HepG2 (cell line): Measurements from ENCODE around the gene RRBP1. TPM values are rescaled to one million over a fixed set of nuclear protein-coding genes. Genes with fewer than 3 reads are reported as not detected.
A peak's percentile ranks its signal among the peaks of the same experiment; 100 is the strongest.

Source experiments
- AGO2 ChIP-seq: fragments of 200-400 bp; formaldehyde crosslinking; optimal IDR thresholded peaks from 2 replicates; pipeline ENCODE3; 2017; ENCODE audit warnings: mild to moderate bottlenecking, low read depth, low read length, moderate library complexity
- FOXJ3 ChIP-seq: sonication (generic); formaldehyde crosslinking; IDR thresholded peaks from 2 replicates; pipeline ENCODE4 v1.4.0; 2020; ENCODE audit warnings: missing genetic modification reagents, mild to moderate bottlenecking, borderline replicate concordance
- NFE2L1 ChIP-seq: sonication (generic); formaldehyde crosslinking; IDR thresholded peaks from 2 replicates; pipeline ENCODE4 v1.4.0; 2020; ENCODE audit warnings: missing genetic modification reagents, mild to moderate bottlenecking, borderline replicate concordance
- POLR2AphosphoS2 ChIP-seq: IDR thresholded peaks from 2 replicates; pipeline ENCODE4 v1.6.1; 2011; ENCODE audit warnings: low read depth, low read length, improper control_type of control experiment
- PTBP1 ChIP-seq: fragments of 200-400 bp; formaldehyde crosslinking; IDR thresholded peaks from 2 replicates; pipeline ENCODE4 v1.6.1; 2018; ENCODE audit warnings: low read length, low read depth; ENCODE audit not compliant: poor library complexity, severe bottlenecking
- RAD21 ChIP-seq: fragments of 450-650 bp; formaldehyde crosslinking; IDR thresholded peaks from 2 replicates; pipeline ENCODE4 v1.5.0; 2020; ENCODE audit warnings: mild to moderate bottlenecking
- RBM39 ChIP-seq: fragments of 200-400 bp; formaldehyde crosslinking; IDR thresholded peaks from one replicate; pipeline ENCODE4 v1.6.1; 2018; ENCODE audit warnings: antibody characterized with exemption, mild to moderate bottlenecking, low read depth, low read length; ENCODE audit not compliant: poor library complexity, severe bottlenecking
- SETDB1 ChIP-seq: sonication (generic); formaldehyde crosslinking; IDR thresholded peaks from 2 replicates; pipeline ENCODE4 v1.5.1; 2020; ENCODE audit warnings: missing genetic modification reagents, mild to moderate bottlenecking, borderline replicate concordance
- ZNF263 ChIP-seq: sonication (generic); formaldehyde crosslinking; IDR thresholded peaks from 2 replicates; pipeline ENCODE4 v1.4.0; 2020; ENCODE audit warnings: missing genetic modification reagents
- ZNF788 ChIP-seq: sonication (generic); formaldehyde crosslinking; IDR thresholded peaks from 2 replicates; pipeline ENCODE4 v1.5.0; 2020; ENCODE audit warnings: mild to moderate bottlenecking, missing genetic modification reagents, borderline replicate concordance
- ZNF839 ChIP-seq: sonication (generic); formaldehyde crosslinking; IDR thresholded peaks from 2 replicates; pipeline ENCODE4 v1.4.0; 2020; ENCODE audit warnings: missing genetic modification reagents, mild to moderate bottlenecking, borderline replicate concordance
- polyA plus RNA-seq, 8 experiments: library from polyadenylated mRNA; depleted of rRNA in 3 of 8; stranded (reverse) in 7 of 8; unstranded in 1 of 8; fragments of >200 nt; fragmentation: Illumina TruSeq in 4 of 8; extraction: Trizol in 4 of 8; gene quantifications; 2 replicates each; pipeline versions ENCODE4 v1.2.1 to v1.2.3, GENCODE V29; 2011 to 2016; ENCODE audit warnings: low read depth in 4 of 8, missing spikeins in 1 of 8, mixed read lengths in 1 of 8; ENCODE audit not compliant: insufficient read depth in 1 of 8
- total RNA-seq, 5 experiments: library from RNA; depleted of rRNA; stranded (reverse); fragments of >200 nt; fragmentation: Illumina TruSeq; extraction: Trizol; gene quantifications; 2 replicates each; pipeline ENCODE4 v1.2.3, GENCODE V29; 2016; ENCODE audit warnings: low read depth in 1 of 5
- TF ChIP-seq, protein P1 (sequence below): fragments of 450-650 bp; IDR thresholded peaks from 2 replicates; pipeline ENCODE4 v1.6.1; 2016
- TF ChIP-seq, protein P2 (sequence below): sonication (generic); formaldehyde crosslinking; IDR thresholded peaks from 2 replicates; pipeline ENCODE4 v1.4.0; 2020; ENCODE audit warnings: mild to moderate bottlenecking, missing genetic modification reagents
- TF ChIP-seq, protein P3 (sequence below): sonication (generic); formaldehyde crosslinking; IDR thresholded peaks from 2 replicates; pipeline ENCODE4 v1.5.0; 2020; ENCODE audit warnings: mild to moderate bottlenecking, missing genetic modification reagents, moderate library complexity
- TF ChIP-seq, protein P4 (sequence below), 2 experiments: sonication (generic) in 1 of 2; formaldehyde crosslinking in 1 of 2; IDR thresholded peaks; 2 replicates each; pipeline versions ENCODE4 v1.6.1 to v1.9.0; 2014 to 2022; ENCODE audit warnings: antibody characterized with exemption in 1 of 2, borderline replicate concordance in 1 of 2, inconsistent platforms in 1 of 2, low read depth in 1 of 2, missing genetic modification reagents in 1 of 2

RRBP1 gene
- total and polyA plus RNA-seq, 2 of the 13 experiments (the other 11 are each of a cell fraction or from before 2014, with no cell fraction given) = 150 to 222 TPM

DNA sequence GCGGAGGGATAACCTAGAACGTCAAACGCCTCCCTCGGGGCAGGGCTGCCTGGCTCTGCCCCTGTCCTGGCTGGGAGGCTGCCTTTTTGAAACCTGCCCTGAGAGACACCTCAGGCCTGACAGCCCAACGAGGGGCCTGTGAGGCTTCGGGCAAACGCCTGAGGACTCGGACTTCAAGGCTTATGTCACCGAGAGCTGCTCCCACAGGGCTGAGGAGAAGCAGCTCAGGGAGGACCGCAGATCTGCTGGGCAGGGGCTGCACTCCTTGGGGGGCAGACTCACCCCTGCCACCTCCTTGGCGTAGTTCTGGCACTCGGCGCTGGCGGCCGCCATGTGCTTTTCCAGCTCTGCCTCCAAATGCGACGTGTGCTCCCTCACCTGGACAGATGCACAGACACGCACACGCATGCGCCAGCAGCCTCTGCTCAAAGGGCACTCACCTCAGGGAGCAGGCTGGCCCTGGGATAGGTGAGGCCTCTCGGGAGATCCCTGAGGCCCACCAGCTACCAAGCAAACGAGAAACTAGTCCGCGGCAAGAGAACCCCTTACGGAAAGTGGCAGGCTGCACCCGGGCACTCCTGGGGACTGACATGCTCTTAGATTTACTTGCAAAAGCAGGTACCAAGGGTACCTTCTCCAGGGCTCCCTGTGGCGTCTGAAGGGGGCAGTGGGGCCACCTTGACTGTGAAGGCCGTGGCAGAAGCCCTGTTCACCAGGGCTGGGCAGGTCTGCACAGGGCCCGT is 62.5 kb downstream of the RRBP1 start (continued):
- TF ChIP-seq POLR2AphosphoS2 = 0 out of 2 replicates have a peak, but pooled peaks have one; percentile 22
- TF ChIP-seq SETDB1 (CRISPR knock-in tag) = no peak
- TF ChIP-seq, protein P1, sequence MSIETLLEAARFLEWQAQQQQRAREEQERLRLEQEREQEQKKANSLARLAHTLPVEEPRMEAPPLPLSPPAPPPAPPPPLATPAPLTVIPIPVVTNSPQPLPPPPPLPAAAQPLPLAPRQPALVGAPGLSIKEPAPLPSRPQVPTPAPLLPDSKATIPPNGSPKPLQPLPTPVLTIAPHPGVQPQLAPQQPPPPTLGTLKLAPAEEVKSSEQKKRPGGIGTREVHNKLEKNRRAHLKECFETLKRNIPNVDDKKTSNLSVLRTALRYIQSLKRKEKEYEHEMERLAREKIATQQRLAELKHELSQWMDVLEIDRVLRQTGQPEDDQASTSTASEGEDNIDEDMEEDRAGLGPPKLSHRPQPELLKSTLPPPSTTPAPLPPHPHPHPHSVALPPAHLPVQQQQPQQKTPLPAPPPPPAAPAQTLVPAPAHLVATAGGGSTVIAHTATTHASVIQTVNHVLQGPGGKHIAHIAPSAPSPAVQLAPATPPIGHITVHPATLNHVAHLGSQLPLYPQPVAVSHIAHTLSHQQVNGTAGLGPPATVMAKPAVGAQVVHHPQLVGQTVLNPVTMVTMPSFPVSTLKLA = peak; percentile 85
- TF ChIP-seq, protein P2, sequence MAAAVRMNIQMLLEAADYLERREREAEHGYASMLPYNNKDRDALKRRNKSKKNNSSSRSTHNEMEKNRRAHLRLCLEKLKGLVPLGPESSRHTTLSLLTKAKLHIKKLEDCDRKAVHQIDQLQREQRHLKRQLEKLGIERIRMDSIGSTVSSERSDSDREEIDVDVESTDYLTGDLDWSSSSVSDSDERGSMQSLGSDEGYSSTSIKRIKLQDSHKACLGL = peak; percentile 25; the same call in 1 of the 2 replicates
- TF ChIP-seq ZNF788 (CRISPR knock-in tag) = no peak
- peak; percentile 97 for TF ChIP-seq AGO2
- TF ChIP-seq FOXJ3 (CRISPR knock-in tag) = no peak
- TF ChIP-seq ZNF839 (CRISPR knock-in tag) = 0 out of 2 replicates have a peak, but pooled peaks have one; percentile 48
- TF ChIP-seq ZNF263 (CRISPR knock-in tag) = peak; percentile 43; the same call in 1 of the 2 replicates
- no peak for TF ChIP-seq PTBP1
- TF ChIP-seq NFE2L1 (CRISPR knock-in tag) = no peak
- TF ChIP-seq, protein P3, sequence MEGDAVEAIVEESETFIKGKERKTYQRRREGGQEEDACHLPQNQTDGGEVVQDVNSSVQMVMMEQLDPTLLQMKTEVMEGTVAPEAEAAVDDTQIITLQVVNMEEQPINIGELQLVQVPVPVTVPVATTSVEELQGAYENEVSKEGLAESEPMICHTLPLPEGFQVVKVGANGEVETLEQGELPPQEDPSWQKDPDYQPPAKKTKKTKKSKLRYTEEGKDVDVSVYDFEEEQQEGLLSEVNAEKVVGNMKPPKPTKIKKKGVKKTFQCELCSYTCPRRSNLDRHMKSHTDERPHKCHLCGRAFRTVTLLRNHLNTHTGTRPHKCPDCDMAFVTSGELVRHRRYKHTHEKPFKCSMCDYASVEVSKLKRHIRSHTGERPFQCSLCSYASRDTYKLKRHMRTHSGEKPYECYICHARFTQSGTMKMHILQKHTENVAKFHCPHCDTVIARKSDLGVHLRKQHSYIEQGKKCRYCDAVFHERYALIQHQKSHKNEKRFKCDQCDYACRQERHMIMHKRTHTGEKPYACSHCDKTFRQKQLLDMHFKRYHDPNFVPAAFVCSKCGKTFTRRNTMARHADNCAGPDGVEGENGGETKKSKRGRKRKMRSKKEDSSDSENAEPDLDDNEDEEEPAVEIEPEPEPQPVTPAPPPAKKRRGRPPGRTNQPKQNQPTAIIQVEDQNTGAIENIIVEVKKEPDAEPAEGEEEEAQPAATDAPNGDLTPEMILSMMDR (CRISPR knock-in tag) = 0 out of 2 replicates have a peak, but pooled peaks have one; percentile 17
- no peak for TF ChIP-seq RAD21 (CRISPR knock-in tag)
- TF ChIP-seq RBM39 = peak; percentile 44
- TF ChIP-seq, protein P4, sequence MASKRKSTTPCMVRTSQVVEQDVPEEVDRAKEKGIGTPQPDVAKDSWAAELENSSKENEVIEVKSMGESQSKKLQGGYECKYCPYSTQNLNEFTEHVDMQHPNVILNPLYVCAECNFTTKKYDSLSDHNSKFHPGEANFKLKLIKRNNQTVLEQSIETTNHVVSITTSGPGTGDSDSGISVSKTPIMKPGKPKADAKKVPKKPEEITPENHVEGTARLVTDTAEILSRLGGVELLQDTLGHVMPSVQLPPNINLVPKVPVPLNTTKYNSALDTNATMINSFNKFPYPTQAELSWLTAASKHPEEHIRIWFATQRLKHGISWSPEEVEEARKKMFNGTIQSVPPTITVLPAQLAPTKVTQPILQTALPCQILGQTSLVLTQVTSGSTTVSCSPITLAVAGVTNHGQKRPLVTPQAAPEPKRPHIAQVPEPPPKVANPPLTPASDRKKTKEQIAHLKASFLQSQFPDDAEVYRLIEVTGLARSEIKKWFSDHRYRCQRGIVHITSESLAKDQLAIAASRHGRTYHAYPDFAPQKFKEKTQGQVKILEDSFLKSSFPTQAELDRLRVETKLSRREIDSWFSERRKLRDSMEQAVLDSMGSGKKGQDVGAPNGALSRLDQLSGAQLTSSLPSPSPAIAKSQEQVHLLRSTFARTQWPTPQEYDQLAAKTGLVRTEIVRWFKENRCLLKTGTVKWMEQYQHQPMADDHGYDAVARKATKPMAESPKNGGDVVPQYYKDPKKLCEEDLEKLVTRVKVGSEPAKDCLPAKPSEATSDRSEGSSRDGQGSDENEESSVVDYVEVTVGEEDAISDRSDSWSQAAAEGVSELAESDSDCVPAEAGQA (IDR thresholded peaks at IDR 0.05; ENCODE audit: low read depth) = no peak
- TF ChIP-seq, protein P4 (CRISPR knock-in tag; IDR thresholded peaks at IDR 0.05; ENCODE audit: borderline replicate concordance) = 0 out of 2 replicates have a peak, but pooled peaks have one; percentile 35
